ENCODE measurements around the gene LECT2. TPM values are rescaled to one million over a fixed set of nuclear protein-coding genes. Genes with fewer than 3 reads are reported as not detected.

Gene LECT2
- total RNA-seq, 1 donor from 2014 or later = not detected

DNA sequence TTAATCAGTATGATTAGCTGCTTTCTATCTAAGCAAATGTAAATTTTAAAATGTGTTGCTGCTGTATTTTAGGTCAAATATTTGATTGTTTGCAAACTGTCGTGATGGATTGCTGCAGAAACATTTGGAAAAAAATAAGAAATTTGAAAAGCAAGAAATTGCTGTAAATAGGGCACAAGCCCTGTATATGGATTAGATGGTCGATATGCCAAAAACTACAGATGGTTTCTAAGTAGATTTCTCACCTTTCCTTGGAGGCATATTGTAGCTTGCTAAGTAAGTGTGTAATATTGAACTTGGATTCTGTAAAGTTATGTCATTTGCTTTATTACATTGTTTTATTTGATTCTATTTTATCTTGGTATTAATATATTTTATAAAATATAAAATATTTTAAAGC is 13.1 kb downstream of the LECT2 start:
- peaks cover 2% of the 10 kb centered on the region for H3K27me3 Mint-ChIP-seq (ENCODE audit: low read depth)
- no peak overlapping the region for H3K4me3 Mint-ChIP-seq
- no peak for DNase-seq (ENCODE audit: low spot score in 2 of 2, unreplicated experiment in 2 of 2)
- H3K9me3 Mint-ChIP-seq = no peaks in the 10 kb centered on the region
- H3K27ac Mint-ChIP-seq = no peak overlapping the region
- H3K36me3 Mint-ChIP-seq = no peaks in the 10 kb centered on the region
- TF ChIP-seq, protein P1, sequence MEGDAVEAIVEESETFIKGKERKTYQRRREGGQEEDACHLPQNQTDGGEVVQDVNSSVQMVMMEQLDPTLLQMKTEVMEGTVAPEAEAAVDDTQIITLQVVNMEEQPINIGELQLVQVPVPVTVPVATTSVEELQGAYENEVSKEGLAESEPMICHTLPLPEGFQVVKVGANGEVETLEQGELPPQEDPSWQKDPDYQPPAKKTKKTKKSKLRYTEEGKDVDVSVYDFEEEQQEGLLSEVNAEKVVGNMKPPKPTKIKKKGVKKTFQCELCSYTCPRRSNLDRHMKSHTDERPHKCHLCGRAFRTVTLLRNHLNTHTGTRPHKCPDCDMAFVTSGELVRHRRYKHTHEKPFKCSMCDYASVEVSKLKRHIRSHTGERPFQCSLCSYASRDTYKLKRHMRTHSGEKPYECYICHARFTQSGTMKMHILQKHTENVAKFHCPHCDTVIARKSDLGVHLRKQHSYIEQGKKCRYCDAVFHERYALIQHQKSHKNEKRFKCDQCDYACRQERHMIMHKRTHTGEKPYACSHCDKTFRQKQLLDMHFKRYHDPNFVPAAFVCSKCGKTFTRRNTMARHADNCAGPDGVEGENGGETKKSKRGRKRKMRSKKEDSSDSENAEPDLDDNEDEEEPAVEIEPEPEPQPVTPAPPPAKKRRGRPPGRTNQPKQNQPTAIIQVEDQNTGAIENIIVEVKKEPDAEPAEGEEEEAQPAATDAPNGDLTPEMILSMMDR (IDR thresholded peaks at IDR 0.05; ENCODE audit: unreplicated experiment) = no peak
- H3K4me1 Mint-ChIP-seq = peaks cover 8% of the 10 kb centered on the region

DNA sequence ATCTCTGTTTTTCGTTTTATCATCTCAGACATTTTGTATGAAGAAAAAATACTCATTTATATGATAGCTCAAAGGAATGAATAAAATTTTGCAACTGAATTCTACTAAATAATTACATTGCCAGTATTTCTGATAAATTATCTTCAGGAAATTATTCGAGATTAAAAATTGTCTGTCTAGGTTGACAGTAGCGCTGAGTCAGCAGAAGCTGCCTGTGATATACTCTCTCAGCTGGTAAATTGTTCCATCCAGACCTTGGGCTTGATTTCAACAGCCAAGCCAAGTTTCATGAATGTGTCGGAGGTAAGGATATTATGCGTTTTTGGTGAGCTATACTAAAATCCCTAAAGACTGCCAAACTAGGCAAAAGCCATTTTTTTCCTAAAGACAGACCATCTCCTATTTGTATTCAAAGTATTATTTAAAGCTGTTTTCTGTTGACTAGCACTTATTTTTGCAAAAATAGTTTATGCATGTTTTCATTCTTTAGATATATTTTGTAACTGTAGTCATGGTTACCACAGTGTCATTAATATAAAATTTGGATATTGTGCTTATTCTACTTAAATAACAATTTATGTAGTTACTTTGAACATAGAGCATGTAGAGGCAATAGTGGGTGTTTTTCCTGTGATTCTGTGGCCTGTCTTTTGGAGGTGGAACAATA is 17.4 kb downstream of the LECT2 start:
- TF ChIP-seq, protein P1 (IDR thresholded peaks at IDR 0.05; ENCODE audit: unreplicated experiment) = no peak
- no peak overlapping the region for H3K27ac Mint-ChIP-seq
- H3K36me3 Mint-ChIP-seq = no peaks in the 10 kb centered on the region
- DNase-seq (ENCODE audit: low spot score in 2 of 2, unreplicated experiment in 2 of 2) = no peak
- H3K4me1 Mint-ChIP-seq = no peaks in the 10 kb centered on the region
- H3K9me3 Mint-ChIP-seq = no peaks in the 10 kb centered on the region
- peaks cover 9% of the 10 kb centered on the region for H3K27me3 Mint-ChIP-seq (ENCODE audit: low read depth)
- H3K4me3 Mint-ChIP-seq = no peak overlapping the region

DNA sequence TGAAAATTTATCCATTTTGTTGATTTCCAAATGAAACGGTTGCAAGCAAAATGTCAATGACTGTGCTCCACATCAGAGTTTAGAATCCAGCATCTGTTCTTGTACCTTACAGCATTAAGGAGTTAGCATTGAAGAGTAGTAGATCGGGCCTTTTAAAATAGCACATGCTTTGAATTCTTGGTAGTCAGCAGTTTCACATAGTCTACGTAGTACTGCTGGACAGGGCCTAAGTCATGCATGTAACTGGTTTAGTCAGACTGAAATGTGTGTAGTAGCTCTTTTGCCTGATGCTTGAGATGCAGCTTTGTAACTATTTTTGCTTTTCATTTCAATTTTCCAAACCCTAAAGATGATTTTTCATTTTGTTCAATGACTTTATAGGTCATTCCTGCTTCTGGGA is 19.8 kb downstream of the LECT2 start:
- Mint-ChIP-seq H3K36me3 (no peaks in the 10 kb centered on the region), H3K4me3 (no peak overlapping the region), H3K27ac (no peak overlapping the region), H3K27me3 (ENCODE audit: low read depth) (peaks cover 29% of the 10 kb centered on the region), H3K4me1 (peaks cover 5% of the 10 kb centered on the region), H3K9me3 (no peaks in the 10 kb centered on the region)
- TF ChIP-seq, protein P1 (IDR thresholded peaks at IDR 0.05; ENCODE audit: unreplicated experiment) = no peak
- DNase-seq (ENCODE audit: low spot score in 2 of 2, unreplicated experiment in 2 of 2) = no peak

DNA sequence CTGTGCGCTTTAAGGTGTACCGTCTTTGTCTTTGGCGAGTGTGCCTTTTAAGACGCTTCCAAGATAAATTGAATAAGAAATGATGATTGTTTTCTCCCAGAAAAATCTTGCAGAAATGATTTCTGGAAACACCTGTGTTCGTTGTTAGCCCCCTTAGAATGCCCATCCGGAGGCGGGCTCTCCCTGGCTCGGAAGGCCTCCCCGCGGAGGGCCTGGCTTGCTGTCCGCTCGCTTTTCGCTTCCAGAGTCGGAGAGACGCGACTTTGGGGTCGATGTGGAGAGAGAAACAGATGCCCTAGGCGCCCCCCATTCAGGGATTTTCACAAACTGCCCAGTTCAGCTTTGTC is 23.9 kb downstream of the LECT2 start:
- H3K27ac Mint-ChIP-seq = peak overlapping the region; percentile 9
- H3K4me3 Mint-ChIP-seq = peak overlapping the region; percentile 76
- H3K4me1 Mint-ChIP-seq = peaks cover 5% of the 10 kb centered on the region
- no peaks in the 10 kb centered on the region for H3K36me3 Mint-ChIP-seq
- peaks cover 61% of the 10 kb centered on the region for H3K27me3 Mint-ChIP-seq (ENCODE audit: low read depth)
- TF ChIP-seq, protein P1 (IDR thresholded peaks at IDR 0.05; ENCODE audit: unreplicated experiment) = no peak
- no peaks in the 10 kb centered on the region for H3K9me3 Mint-ChIP-seq
- peak in 1 of 2 experiments; percentile 41 for DNase-seq (ENCODE audit: low spot score in 2 of 2, unreplicated experiment in 2 of 2)

DNA sequence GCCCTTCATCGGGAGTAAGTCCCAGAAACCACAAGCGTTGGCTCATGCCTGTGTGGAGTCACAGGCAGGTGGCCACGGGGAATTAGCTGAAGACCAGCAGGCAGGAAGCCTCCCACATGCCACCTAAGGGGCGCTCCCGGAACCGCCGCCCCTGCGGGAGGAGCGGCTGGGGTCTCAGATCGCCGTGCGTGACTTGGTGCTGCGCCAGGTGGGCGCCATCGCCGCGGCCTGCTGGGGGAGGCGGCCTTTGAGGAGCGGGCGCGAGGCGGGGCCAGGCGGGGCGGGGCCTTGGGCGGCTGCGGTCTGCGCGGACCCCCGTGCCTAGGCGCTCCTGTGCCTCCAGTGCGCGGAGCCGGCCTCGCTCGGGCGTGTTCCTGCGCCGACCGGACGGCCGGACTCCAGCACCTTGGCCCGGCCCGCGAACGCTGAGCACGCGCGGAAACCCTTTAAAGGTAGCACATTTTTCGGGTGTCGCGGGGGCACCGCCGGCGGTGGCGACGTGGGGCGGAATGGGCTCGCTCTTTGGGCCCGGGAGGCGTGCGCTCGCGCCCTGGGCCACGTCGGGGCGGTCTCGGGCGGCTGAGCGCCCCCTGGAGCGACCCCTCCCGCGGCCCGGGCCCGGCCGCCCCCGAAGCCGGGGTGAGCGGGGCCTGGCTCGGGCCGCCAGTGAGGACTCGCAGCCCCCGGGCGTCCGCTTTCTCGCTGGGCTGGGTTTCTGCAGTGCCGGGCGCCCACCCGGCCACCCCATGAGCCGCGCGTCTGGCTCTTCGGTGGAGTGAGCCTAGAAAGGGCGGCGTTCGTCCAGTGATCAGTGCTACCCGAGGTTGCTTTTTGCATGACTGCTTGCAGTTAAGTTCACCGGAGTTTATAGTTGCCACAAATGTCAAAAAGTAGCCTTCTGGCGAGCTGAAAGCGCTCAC is 24.5 kb downstream of the LECT2 start:
- DNase-seq (ENCODE audit: low spot score in 2 of 2, unreplicated experiment in 2 of 2) = peak; percentile 36 to 64
- TF ChIP-seq, protein P1 (IDR thresholded peaks at IDR 0.05; ENCODE audit: unreplicated experiment) = no peak
- no peaks in the 10 kb centered on the region for H3K9me3 Mint-ChIP-seq
- H3K36me3 Mint-ChIP-seq = no peaks in the 10 kb centered on the region
- H3K27me3 Mint-ChIP-seq (ENCODE audit: low read depth) = peaks cover 65% of the 10 kb centered on the region
- H3K4me3 Mint-ChIP-seq = peak overlapping the region; percentile 76
- H3K4me1 Mint-ChIP-seq = peaks cover 5% of the 10 kb centered on the region
- H3K27ac Mint-ChIP-seq = peak overlapping the region; percentile 9

Data from mesothelial cell of epicardium (in vitro differentiated cells).